ENCODE results near the gene PLEKHA8. TPM values are rescaled to one million over a fixed set of nuclear protein-coding genes. Genes with fewer than 3 reads are reported as not detected.

Gene PLEKHA8
- total RNA-seq, 2 donors from 2014 or later, result 11.7 to 14.9 TPM

- intact Hi-C loops (cut with DNase I), result no loop called here
- no peaks in the 10 kb centered on the region for H3K36me3 ChIP-seq
- no peak for DNase-seq
- peaks cover 8% of the 10 kb centered on the region for H3K4me1 ChIP-seq
- TF ChIP-seq CTCF (IDR thresholded peaks at IDR 0.05), result no peak
- H3K27ac ChIP-seq, result no peak overlapping the region
- H3K4me3 ChIP-seq, result no peak overlapping the region
- no peaks in the 10 kb centered on the region for H3K9me3 ChIP-seq
- no peaks in the 10 kb centered on the region for H3K27me3 ChIP-seq
- no peak overlapping the region for H3K9ac ChIP-seq (ENCODE audit: low read depth in 2 of 2, low read length in 2 of 2)
Observed at GRCh38 chr7:30140456-30140855, 112.2 kb downstream of the PLEKHA8 start.

GRCh38 chr7:30142710-30143109 is 114.5 kb downstream of the PLEKHA8 start:
- DNase-seq, result peak; percentile 60
- H3K4me1 ChIP-seq, result peaks cover 8% of the 10 kb centered on the region
- peak overlapping the region; percentile 11 for H3K27ac ChIP-seq
- H3K36me3 ChIP-seq, result no peaks in the 10 kb centered on the region
- H3K4me3 ChIP-seq, result no peak overlapping the region
- H3K9me3 ChIP-seq, result no peaks in the 10 kb centered on the region
- no peaks in the 10 kb centered on the region for H3K27me3 ChIP-seq
- intact Hi-C loops (cut with DNase I), result no loop called here
- TF ChIP-seq CTCF (IDR thresholded peaks at IDR 0.05), result no peak
- H3K9ac ChIP-seq (ENCODE audit: low read depth in 2 of 2, low read length in 2 of 2), result no peak overlapping the region

- no peak for TF ChIP-seq CTCF (IDR thresholded peaks at IDR 0.05)
- no peak overlapping the region for H3K27ac ChIP-seq
- no peaks in the 10 kb centered on the region for H3K9me3 ChIP-seq
- no peak overlapping the region for H3K4me3 ChIP-seq
- H3K4me1 ChIP-seq, result peaks cover 8% of the 10 kb centered on the region
- H3K9ac ChIP-seq (ENCODE audit: low read depth in 2 of 2, low read length in 2 of 2), result no peak overlapping the region
- no peaks in the 10 kb centered on the region for H3K36me3 ChIP-seq
- no peak for DNase-seq
- H3K27me3 ChIP-seq, result no peaks in the 10 kb centered on the region
- intact Hi-C loops (cut with DNase I), result no loop called here
Observed at GRCh38 chr7:30143748-30144251, 115.6 kb downstream of the PLEKHA8 start.

- no peaks in the 10 kb centered on the region for H3K36me3 ChIP-seq
- intact Hi-C loops (cut with DNase I), result no loop called here
- peaks cover 8% of the 10 kb centered on the region for H3K4me1 ChIP-seq
- H3K4me3 ChIP-seq, result no peak overlapping the region
- no peak for DNase-seq
- no peak for TF ChIP-seq CTCF (IDR thresholded peaks at IDR 0.05)
- H3K27ac ChIP-seq, result no peak overlapping the region
- H3K9ac ChIP-seq (ENCODE audit: low read depth in 2 of 2, low read length in 2 of 2), result no peak overlapping the region
- H3K27me3 ChIP-seq, result no peaks in the 10 kb centered on the region
- H3K9me3 ChIP-seq, result no peaks in the 10 kb centered on the region
Observed at GRCh38 chr7:30144657-30145306, 116.6 kb downstream of the PLEKHA8 start.

GRCh38 chr7:30145426-30145970 is 117.3 kb downstream of the PLEKHA8 start:
- H3K9ac ChIP-seq (ENCODE audit: low read depth in 2 of 2, low read length in 2 of 2), result no peak overlapping the region
- H3K4me3 ChIP-seq, result no peak overlapping the region
- intact Hi-C loops (cut with DNase I), result no loop called here
- no peak overlapping the region for H3K27ac ChIP-seq
- peaks cover 8% of the 10 kb centered on the region for H3K4me1 ChIP-seq
- TF ChIP-seq CTCF (IDR thresholded peaks at IDR 0.05), result no peak
- no peaks in the 10 kb centered on the region for H3K27me3 ChIP-seq
- DNase-seq, result no peak
- no peaks in the 10 kb centered on the region for H3K9me3 ChIP-seq
- H3K36me3 ChIP-seq, result no peaks in the 10 kb centered on the region
